IMR-90 (cell line): ENCODE measurements around the gene RNF112. TPM values are rescaled to one million over a fixed set of nuclear protein-coding genes. Genes with fewer than 3 reads are reported as not detected.

Experiments used
- ATAC-seq: fragments of 200-7000 bp; cut with Tn5 transposase; 2 replicates; pipeline ENCODE4 v1.9.1; 2020; ENCODE audit warnings: low read depth, mild to moderate bottlenecking, moderate library complexity
- BruUV-seq: library from RNA; stranded (reverse); fragments of 400-500 nt; replicated peaks from 2 replicates; lab custom pipeline; 2021; lab: Mats Ljungman, UMichigan
- CTCF ChIA-PET: fragments of 300-600 bp; formaldehyde crosslinking; extraction: SDS; loops from one replicate; lab custom pipeline; 2021; ENCODE audit warnings: antibody characterized with exemption; lab: Yijun Ruan, JAX
- POLR2A ChIA-PET: fragments of 300-600 bp; sonication (Branson Sonifier 250); formaldehyde crosslinking; loops from one replicate; lab custom pipeline; 2022; ENCODE audit warnings: antibody characterized with exemption; ENCODE audit not compliant: unreplicated experiment; lab: Charles Lee
- DNase-seq: peaks from one replicate; pipeline ENCODE4 v3.0.0; 2013
- H2AFZ ChIP-seq: replicated peaks from 2 replicates; pipeline ENCODE3; 2013; ENCODE audit warnings: low read length, mild to moderate bottlenecking; ENCODE audit not compliant: poor library complexity
- H2AK5ac ChIP-seq: 2 replicates; pipeline ENCODE4 v1.6.1; 2013; ENCODE audit warnings: low read depth, low read length, inconsistent platforms
- H2AK9ac ChIP-seq: replicated peaks from 2 replicates; pipeline ENCODE3; 2013; ENCODE audit warnings: mild to moderate bottlenecking, low read depth, low read length, moderate library complexity; ENCODE audit not compliant: poor library complexity
- H2BK120ac ChIP-seq: 2 replicates; pipeline ENCODE4 v1.6.1; 2013; ENCODE audit warnings: low read depth, low read length, inconsistent platforms
- H2BK15ac ChIP-seq: 3 replicates; pipeline ENCODE4 v1.6.1; 2013; ENCODE audit warnings: low read depth, low read length, inconsistent platforms
- H2BK20ac ChIP-seq: 2 replicates; pipeline ENCODE4 v1.6.1; 2013; ENCODE audit warnings: low read depth, mild to moderate bottlenecking, inconsistent platforms, low read length, moderate library complexity
- H2BK5ac ChIP-seq: 2 replicates; pipeline ENCODE4 v1.6.1; 2013; ENCODE audit warnings: mild to moderate bottlenecking, low read depth, low read length, inconsistent platforms; ENCODE audit not compliant: poor library complexity, severe bottlenecking
- H3K14ac ChIP-seq: replicated peaks from 2 replicates; pipeline ENCODE4 v1.6.1; 2013; ENCODE audit warnings: low read depth, low read length, inconsistent platforms
- H3K18ac ChIP-seq: 2 replicates; pipeline ENCODE4 v1.6.1; 2013; ENCODE audit warnings: low read depth, low read length, control low read depth
- H3K23ac ChIP-seq: 2 replicates; pipeline ENCODE4 v1.6.1; 2013; ENCODE audit warnings: low read depth, low read length, inconsistent platforms
- H3K27ac ChIP-seq: 2 replicates; pipeline ENCODE4 v1.5.1; 2013; ENCODE audit warnings: mild to moderate bottlenecking, control low read depth, low read length; ENCODE audit not compliant: insufficient read depth
- H3K27me3 ChIP-seq: 2 replicates; pipeline ENCODE4 v1.6.1; 2013; ENCODE audit warnings: low read length; ENCODE audit not compliant: control insufficient read depth, insufficient read depth
- H3K36me3 ChIP-seq: 2 replicates; pipeline ENCODE4 v1.6.1; 2013; ENCODE audit warnings: low read length, mixed read lengths; ENCODE audit not compliant: control insufficient read depth, insufficient read depth
- H3K4ac ChIP-seq: 2 replicates; pipeline ENCODE4 v1.6.1; 2013; ENCODE audit warnings: low read depth, low read length, inconsistent platforms
- H3K4me1 ChIP-seq: 2 replicates; pipeline ENCODE4 v1.6.1; 2013; ENCODE audit warnings: low read length, mixed read lengths; ENCODE audit not compliant: control insufficient read depth, insufficient read depth
- H3K4me2 ChIP-seq: 2 replicates; pipeline ENCODE4 v1.6.1; 2013; ENCODE audit warnings: low read depth, mild to moderate bottlenecking, control low read depth, low read length, moderate library complexity
- H3K4me3 ChIP-seq: 2 replicates; pipeline ENCODE4 v1.5.1; 2013; ENCODE audit warnings: low read depth, mild to moderate bottlenecking, control low read depth, low read length, moderate library complexity; ENCODE audit not compliant: insufficient read depth
- H3K56ac ChIP-seq: 2 replicates; pipeline ENCODE4 v1.6.1; 2013; ENCODE audit warnings: low read length, inconsistent platforms; ENCODE audit not compliant: insufficient read depth; ENCODE audit errors: extremely low read depth
- H3K79me1 ChIP-seq, 2 experiments: 2 replicates each; pipeline ENCODE4 v1.6.1; 2013; ENCODE audit warnings: low read length in 2 of 2, inconsistent platforms in 1 of 2, low read depth in 1 of 2
- H3K9ac ChIP-seq: 2 replicates; pipeline ENCODE4 v1.6.1; 2013; ENCODE audit warnings: low read depth, low read length, control low read depth
- H3K9me1 ChIP-seq: 2 replicates; pipeline ENCODE4 v1.6.1; 2013; ENCODE audit warnings: low read length, inconsistent platforms; ENCODE audit not compliant: insufficient read depth
- H3K9me3 ChIP-seq: 2 replicates; pipeline ENCODE4 v1.6.1; 2013; ENCODE audit warnings: low read length; ENCODE audit not compliant: control insufficient read depth, insufficient read depth
- H4K20me1 ChIP-seq: 2 replicates; pipeline ENCODE4 v1.6.1; 2013; ENCODE audit warnings: low read length, inconsistent platforms; ENCODE audit not compliant: insufficient read depth
- H4K5ac ChIP-seq: 2 replicates; pipeline ENCODE4 v1.6.1; 2013; ENCODE audit warnings: mild to moderate bottlenecking, low read depth, low read length, control low read depth
- H4K8ac ChIP-seq, 2 experiments: 2 replicates each; pipeline ENCODE4 v1.6.1; 2013; ENCODE audit warnings: low read depth in 2 of 2, low read length in 2 of 2, control low read depth in 1 of 2, inconsistent platforms in 1 of 2
- H4K91ac ChIP-seq: 2 replicates; pipeline ENCODE4 v1.6.1; 2013; ENCODE audit warnings: low read depth, low read length, inconsistent platforms; ENCODE audit not compliant: insufficient read depth
- BHLHE40 ChIP-seq: fragments of 150-350 bp; IDR thresholded peaks from 2 replicates; pipeline ENCODE4 v1.6.1; 2016; ENCODE audit warnings: mild to moderate bottlenecking, low read depth, low read length
- CEBPB ChIP-seq: IDR thresholded peaks from 2 replicates; pipeline ENCODE4 v1.6.1; 2012; ENCODE audit warnings: low read depth, low read length, improper control_type of control experiment
- CTCF ChIP-seq: conservative IDR thresholded peaks from 2 replicates; pipeline ENCODE4 v1.5.1; 2012; ENCODE audit warnings: mild to moderate bottlenecking, low read depth, low read length, improper control_type of control experiment
- FOS ChIP-seq: fragments of 150-350 bp; IDR thresholded peaks from 2 replicates; pipeline ENCODE4 v1.6.1; 2016; ENCODE audit warnings: low read depth, low read length
- MAFK ChIP-seq: IDR thresholded peaks from 2 replicates; pipeline ENCODE4 v1.6.1; 2012; ENCODE audit warnings: low read depth, low read length, improper control_type of control experiment
- MXI1 ChIP-seq: IDR thresholded peaks from 2 replicates; pipeline ENCODE4 v1.6.1; 2012; ENCODE audit warnings: low read depth, mild to moderate bottlenecking, low read length, moderate library complexity, borderline replicate concordance
- NFE2L2 ChIP-seq: fragments of 150-350 bp; IDR thresholded peaks from 2 replicates; pipeline ENCODE4 v1.6.1; 2016; ENCODE audit warnings: low read depth, mild to moderate bottlenecking, low read length
- POLR2A ChIP-seq: IDR thresholded peaks from 2 replicates; pipeline ENCODE4 v1.6.1; 2012; ENCODE audit warnings: mild to moderate bottlenecking, low read depth, low read length
- RAD21 ChIP-seq: IDR thresholded peaks from 2 replicates; pipeline ENCODE4 v1.6.1; 2012; ENCODE audit warnings: low read length, improper control_type of control experiment
- RFX5 ChIP-seq: IDR thresholded peaks from 2 replicates; pipeline ENCODE4 v1.8.0; 2012; ENCODE audit warnings: low read depth, mild to moderate bottlenecking, low read length, moderate library complexity
- SMC3 ChIP-seq: fragments of 150-350 bp; IDR thresholded peaks from 2 replicates; pipeline ENCODE4 v1.6.1; 2016; ENCODE audit warnings: low read depth, mild to moderate bottlenecking, antibody characterized with exemption, low read length, moderate library complexity
- WGBS, 2 experiments: methylation state at CpG; one replicate each; pipeline versions ENCODE4 v1.1.5 to v1.1.7; 2013; ENCODE audit warnings: missing lambda C conversion rate in 2 of 2; ENCODE audit not compliant: insufficient read length in 1 of 2; ENCODE audit errors: extremely low coverage in 2 of 2; 5-methylcytosine and 5-hydroxymethylcytosine counted together
- dilution Hi-C: fragments of 300-500 bp; cut with HindIII; formaldehyde crosslinking; loops from one replicate; pipeline ENCODE4 v1.14.3; 2018; ENCODE audit warnings: low sequenced_read_pairs; ENCODE audit not compliant: unreplicated experiment
- in situ Hi-C: fragments of 300-500 bp; cut with MboI; formaldehyde crosslinking; loops from 3 replicates; pipeline ENCODE4 v1.14.3; 2019; ENCODE audit warnings: low sequenced_read_pairs, inconsistent platforms, mixed read lengths
- intact Hi-C: fragments of 100-400 bp; cut with micrococcal nuclease; formaldehyde crosslinking; loops from 2 replicates; pipeline ENCODE4 v1.10.0; 2022
- polyA plus RNA-seq, 3 experiments: library from polyadenylated mRNA; depleted of rRNA; stranded (reverse); fragments of >200 nt; gene quantifications; 2 replicates each; pipeline ENCODE4 v1.2.3, GENCODE V29; 2012; ENCODE audit warnings: low replicate concordance in 1 of 3
- total RNA-seq: library from RNA; depleted of rRNA; stranded (reverse); fragments of >200 nt; gene quantifications from 2 replicates; pipeline ENCODE4 v1.2.3, GENCODE V29; 2012
- TF ChIP-seq, protein P1 (sequence below): fragments of 150-350 bp; IDR thresholded peaks from 2 replicates; pipeline ENCODE4 v1.6.1; 2016; ENCODE audit warnings: low read depth, mild to moderate bottlenecking, low read length, moderate library complexity, borderline replicate concordance
- TF ChIP-seq, protein P2 (sequence below): fragments of 150-350 bp; IDR thresholded peaks from 2 replicates; pipeline ENCODE4 v1.6.1; 2017; ENCODE audit warnings: mild to moderate bottlenecking, antibody characterized with exemption, low read length, low read depth

Gene RNF112
- total and polyA plus RNA-seq, 2 of the 4 experiments (the other 2 are of a cell fraction): 2.5 to 5.7 TPM

DNA sequence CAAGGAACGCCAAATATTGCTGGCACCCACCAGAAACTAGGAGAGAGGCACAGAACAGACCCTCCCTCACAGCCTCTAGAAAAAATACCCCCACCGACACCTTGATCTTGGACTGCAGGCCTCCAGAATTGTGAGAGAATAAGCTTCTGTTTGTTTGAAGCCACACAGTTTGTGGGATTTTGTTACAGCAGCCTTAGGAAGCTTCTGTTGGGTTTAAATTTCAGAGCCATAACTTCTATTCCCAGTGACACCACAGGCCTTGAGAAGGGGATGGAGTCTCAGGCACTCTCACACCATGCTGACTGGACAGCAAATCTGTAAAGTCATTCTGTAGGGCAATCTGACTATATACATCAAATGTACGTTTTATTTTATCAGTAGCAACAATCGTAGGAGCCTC is 38.6 kb downstream of the RNF112 start:
- Histone ChIP-seq H3K56ac (no peak overlapping the region), H4K8ac (peak overlapping the region; percentile 41 to 65; a peak in 3 of 4 replicates), H3K9me1 (peaks cover 5% of the 10 kb centered on the region; the same call in 1 of the 2 replicates), H4K91ac (peak overlapping the region; percentile 61), H3K14ac (peak overlapping the region; percentile 46; the same call in 1 of the 2 replicates), H2BK120ac (peak overlapping the region; percentile 80), H3K27ac (peak overlapping the region; percentile 42; the same call in 1 of the 2 replicates), H3K18ac (peak overlapping the region; percentile 68; the same call in 1 of the 2 replicates), H2BK5ac (no peak overlapping the region), H3K4me2 (no peak overlapping the region), H4K20me1 (no peaks in the 10 kb centered on the region), H3K79me1 (no peaks in the 10 kb centered on the region), H4K5ac (peak overlapping the region; percentile 70), H3K27me3 (peaks cover 13% of the 10 kb centered on the region), H3K23ac (peak overlapping the region; percentile 20; the same call in 1 of the 2 replicates), H3K4me1 (peaks cover 17% of the 10 kb centered on the region), H3K9me3 (peaks cover 2% of the 10 kb centered on the region; the same call in 1 of the 2 replicates), H2BK15ac (peak overlapping the region; percentile 75; the same call in 2 of the 3 replicates), H3K4ac (peak overlapping the region; percentile 54; the same call in 1 of the 2 replicates), H3K4me3 (no peak overlapping the region), H3K36me3 (no peaks in the 10 kb centered on the region), H2AK5ac (peak overlapping the region; percentile 72), H3K9ac (no peak overlapping the region; the same call in 1 of the 2 replicates), H2AFZ (no peak overlapping the region), H2AK9ac (no peak overlapping the region), H2BK20ac (peak overlapping the region; percentile 64)
- in situ Hi-C loops (loop anchor here (5.0 kb wide), 2 partner anchors 53 to 87 kb away; partner anchors contain the start of gene B9D1), dilution Hi-C loops (no loop called here), intact Hi-C loops (loop anchor here (1.0 to 2.0 kb wide), 2 partner anchors 58 to 317 kb away; no protein-coding TSS in a partner anchor)
- no CpG with 5 or more reads among the region's 4 CpGs for WGBS, 2 experiments
- DNase-seq: no peak
- ChIA-PET CTCF (interaction anchor here (1.5 to 4.0 kb wide), 2 partner anchors 15 to 87 kb away, joined by 3 to 44 read pairs; partner anchors contain the start of gene B9D1), POLR2A (no interaction called here)
- no TSS peak for BruUV-seq
- ATAC-seq: no peak
- TF ChIP-seq CTCF (no peak), FOS (no peak), SMC3 (no peak), CEBPB (no peak), MXI1 (no peak), RAD21 (no peak), RFX5 (no peak), NFE2L2 (no peak), POLR2A (no peak), BHLHE40 (no peak), MAFK (no peak)
- TF ChIP-seq, protein P1, sequence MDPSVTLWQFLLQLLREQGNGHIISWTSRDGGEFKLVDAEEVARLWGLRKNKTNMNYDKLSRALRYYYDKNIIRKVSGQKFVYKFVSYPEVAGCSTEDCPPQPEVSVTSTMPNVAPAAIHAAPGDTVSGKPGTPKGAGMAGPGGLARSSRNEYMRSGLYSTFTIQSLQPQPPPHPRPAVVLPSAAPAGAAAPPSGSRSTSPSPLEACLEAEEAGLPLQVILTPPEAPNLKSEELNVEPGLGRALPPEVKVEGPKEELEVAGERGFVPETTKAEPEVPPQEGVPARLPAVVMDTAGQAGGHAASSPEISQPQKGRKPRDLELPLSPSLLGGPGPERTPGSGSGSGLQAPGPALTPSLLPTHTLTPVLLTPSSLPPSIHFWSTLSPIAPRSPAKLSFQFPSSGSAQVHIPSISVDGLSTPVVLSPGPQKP: no peak
- TF ChIP-seq, protein P2, sequence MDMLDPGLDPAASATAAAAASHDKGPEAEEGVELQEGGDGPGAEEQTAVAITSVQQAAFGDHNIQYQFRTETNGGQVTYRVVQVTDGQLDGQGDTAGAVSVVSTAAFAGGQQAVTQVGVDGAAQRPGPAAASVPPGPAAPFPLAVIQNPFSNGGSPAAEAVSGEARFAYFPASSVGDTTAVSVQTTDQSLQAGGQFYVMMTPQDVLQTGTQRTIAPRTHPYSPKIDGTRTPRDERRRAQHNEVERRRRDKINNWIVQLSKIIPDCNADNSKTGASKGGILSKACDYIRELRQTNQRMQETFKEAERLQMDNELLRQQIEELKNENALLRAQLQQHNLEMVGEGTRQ: no peak
